HG03439 (cell line): ENCODE results near the gene CNTN5.

Experiments
- ATAC-seq: cut with Tn5 transposase; IDR thresholded peaks from one replicate; pipeline ENCODE4 v1.9.1; 2021; ENCODE audit warnings: mild to moderate bottlenecking, moderate library complexity; ENCODE audit not compliant: unreplicated experiment

CNTN5 gene

GRCh38 chr11:99501655-99502054 is 480.9 kb downstream of the CNTN5 start:
- no peak for ATAC-seq

- no peak for ATAC-seq
Measured at GRCh38 chr11:99505316-99505715, 484.6 kb downstream of the CNTN5 start.

- ATAC-seq = no peak
Measured at GRCh38 chr11:99505831-99506230, 485.1 kb downstream of the CNTN5 start.

- ATAC-seq = no peak
Measured at GRCh38 chr11:99509863-99510262, 489.1 kb downstream of the CNTN5 start.

- no peak for ATAC-seq
Measured at GRCh38 chr11:99513368-99513767, 492.6 kb downstream of the CNTN5 start.

- no peak for ATAC-seq
Measured at GRCh38 chr11:99519095-99519494, 498.3 kb downstream of the CNTN5 start.

- no peak for ATAC-seq
Measured at GRCh38 chr11:99522467-99523173, 501.9 kb downstream of the CNTN5 start.

- no peak for ATAC-seq
Measured at GRCh38 chr11:99531468-99531867, 510.7 kb downstream of the CNTN5 start.

- peak; percentile 79 for ATAC-seq
Measured at GRCh38 chr11:99534812-99535211, 514.1 kb downstream of the CNTN5 start.

- ATAC-seq = peak; percentile 57
Measured at GRCh38 chr11:99535406-99535805, 514.7 kb downstream of the CNTN5 start.

GRCh38 chr11:99535819-99536218 is 515.1 kb downstream of the CNTN5 start:
- ATAC-seq = no peak

- ATAC-seq = no peak
Measured at GRCh38 chr11:99537681-99538080, 516.9 kb downstream of the CNTN5 start.

GRCh38 chr11:99545616-99546015 is 524.9 kb downstream of the CNTN5 start:
- no peak for ATAC-seq

GRCh38 chr11:99548264-99548663 is 527.5 kb downstream of the CNTN5 start:
- ATAC-seq = no peak

GRCh38 chr11:99554232-99554903 is 533.6 kb downstream of the CNTN5 start:
- ATAC-seq = no peak

GRCh38 chr11:99555486-99555885 is 534.7 kb downstream of the CNTN5 start:
- ATAC-seq = no peak

GRCh38 chr11:99565333-99565732 is 544.6 kb downstream of the CNTN5 start:
- ATAC-seq = no peak

- no peak for ATAC-seq
Measured at GRCh38 chr11:99567334-99567956, 546.7 kb downstream of the CNTN5 start.

- ATAC-seq = no peak
Measured at GRCh38 chr11:99568808-99569207, 548.1 kb downstream of the CNTN5 start.

GRCh38 chr11:99571094-99571493 is 550.3 kb downstream of the CNTN5 start:
- ATAC-seq = no peak

GRCh38 chr11:99584830-99585229 is 564.1 kb downstream of the CNTN5 start:
- ATAC-seq = no peak

GRCh38 chr11:99585606-99586005 is 564.9 kb downstream of the CNTN5 start:
- ATAC-seq = no peak
